ENCODE results near the gene BCAP31.
"Not testable (repeated sequence)": the region's sequence is repeated elsewhere in the genome, so short reads cannot be mapped to it uniquely, and the experiment has no call there.

DNA sequence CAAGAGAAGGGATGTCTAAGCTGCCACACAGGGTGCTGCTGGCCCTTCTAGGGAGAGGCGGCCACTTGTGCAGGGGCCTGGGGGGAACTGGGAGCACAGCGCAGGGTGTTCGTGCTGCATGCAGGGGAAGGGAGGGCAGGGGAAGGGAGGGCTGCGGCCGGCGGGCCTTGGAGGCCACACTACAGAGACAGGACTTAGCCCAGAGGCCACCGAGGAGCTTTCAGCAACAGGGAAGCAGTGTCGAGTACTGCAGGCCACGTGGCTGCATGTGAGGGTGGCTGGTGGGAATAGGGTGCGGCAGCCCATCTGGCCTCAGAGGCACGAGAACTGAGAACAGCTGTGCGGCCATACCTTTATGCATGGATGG, 20.9 kb upstream of the BCAP31 start:
- TF ChIP-seq, protein P1, sequence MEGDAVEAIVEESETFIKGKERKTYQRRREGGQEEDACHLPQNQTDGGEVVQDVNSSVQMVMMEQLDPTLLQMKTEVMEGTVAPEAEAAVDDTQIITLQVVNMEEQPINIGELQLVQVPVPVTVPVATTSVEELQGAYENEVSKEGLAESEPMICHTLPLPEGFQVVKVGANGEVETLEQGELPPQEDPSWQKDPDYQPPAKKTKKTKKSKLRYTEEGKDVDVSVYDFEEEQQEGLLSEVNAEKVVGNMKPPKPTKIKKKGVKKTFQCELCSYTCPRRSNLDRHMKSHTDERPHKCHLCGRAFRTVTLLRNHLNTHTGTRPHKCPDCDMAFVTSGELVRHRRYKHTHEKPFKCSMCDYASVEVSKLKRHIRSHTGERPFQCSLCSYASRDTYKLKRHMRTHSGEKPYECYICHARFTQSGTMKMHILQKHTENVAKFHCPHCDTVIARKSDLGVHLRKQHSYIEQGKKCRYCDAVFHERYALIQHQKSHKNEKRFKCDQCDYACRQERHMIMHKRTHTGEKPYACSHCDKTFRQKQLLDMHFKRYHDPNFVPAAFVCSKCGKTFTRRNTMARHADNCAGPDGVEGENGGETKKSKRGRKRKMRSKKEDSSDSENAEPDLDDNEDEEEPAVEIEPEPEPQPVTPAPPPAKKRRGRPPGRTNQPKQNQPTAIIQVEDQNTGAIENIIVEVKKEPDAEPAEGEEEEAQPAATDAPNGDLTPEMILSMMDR (conservative IDR thresholded peaks at IDR 0.05) = not testable (repeated sequence)
- TF ChIP-seq EZH2 (IDR thresholded peaks at IDR 0.05; ENCODE audit: low read depth) = not testable (repeated sequence)
